OCI-LY7 (cell line): Measurements from ENCODE around the gene ZNF600. TPM values are rescaled to one million over a fixed set of nuclear protein-coding genes. Genes with fewer than 3 reads are reported as not detected.
"Not testable (repeated sequence)": the region's sequence is repeated elsewhere in the genome, so short reads cannot be mapped to it uniquely, and the experiment has no call there.

Experiments
- BruUV-seq: library from RNA; stranded (reverse); fragments of 400-500 nt; replicated peaks from 2 replicates; lab custom pipeline; 2021; lab: Mats Ljungman, UMichigan
- CTCF ChIA-PET: fragments of 300-600 bp; sonication (Branson Sonifier 250); formaldehyde crosslinking; loops from one replicate; lab custom pipeline; 2022; ENCODE audit warnings: antibody characterized with exemption; ENCODE audit not compliant: unreplicated experiment; lab: Charles Lee
- POLR2A ChIA-PET: fragments of 300-600 bp; sonication (Branson Sonifier 250); formaldehyde crosslinking; loops from one replicate; lab custom pipeline; 2022; ENCODE audit warnings: antibody characterized with exemption; lab: Charles Lee
- DNase-seq: peaks from one replicate; pipeline ENCODE4 v3.0.0-alpha.2; 2015; ENCODE audit warnings: low spot score
- H2AFZ ChIP-seq: fragments of 200-600 bp; sonication (generic), shearing (Covaris generic); 2 replicates; pipeline ENCODE4 v1.6.1; 2014; ENCODE audit warnings: mild to moderate bottlenecking, antibody characterized with exemption, low read length, moderate library complexity
- H3K27ac ChIP-seq: fragments of 200-600 bp; sonication (generic); 2 replicates; pipeline ENCODE4 v1.5.1; 2014; ENCODE audit warnings: mixed run types, low read depth, mild to moderate bottlenecking, moderate library complexity, low read length, inconsistent platforms; ENCODE audit not compliant: poor library complexity, severe bottlenecking
- H3K36me3 ChIP-seq: fragments of 200-600 bp; sonication (generic); 2 replicates; pipeline ENCODE4 v1.6.1; 2014; ENCODE audit warnings: mild to moderate bottlenecking, antibody characterized with exemption, low read length, moderate library complexity, mixed read lengths; ENCODE audit not compliant: insufficient read depth
- H3K4me1 ChIP-seq: fragments of 200-600 bp; sonication (generic); 2 replicates; pipeline ENCODE4 v1.5.1; 2014; ENCODE audit warnings: mild to moderate bottlenecking, low read length; ENCODE audit not compliant: insufficient read depth, poor library complexity, severe bottlenecking
- H3K4me2 ChIP-seq: fragments of 200-600 bp; sonication (generic); 2 replicates; pipeline ENCODE4 v1.6.1; 2014; ENCODE audit warnings: mild to moderate bottlenecking, low read length
- H3K4me3 ChIP-seq: fragments of 200-600 bp; sonication (generic); 2 replicates; pipeline ENCODE4 v1.5.1; 2014; ENCODE audit warnings: mild to moderate bottlenecking, low read depth, low read length; ENCODE audit not compliant: poor library complexity, severe bottlenecking
- H3K79me2 ChIP-seq: fragments of 200-600 bp; sonication (generic); 2 replicates; pipeline ENCODE4 v1.6.1; 2016; ENCODE audit warnings: low read depth, mild to moderate bottlenecking, low read length, moderate library complexity, mixed read lengths; ENCODE audit not compliant: insufficient read depth
- H3K9me2 ChIP-seq: fragments of 200-600 bp; sonication (generic); 2 replicates; pipeline ENCODE4 v1.6.1; 2016; ENCODE audit warnings: mild to moderate bottlenecking, low read length, mixed read lengths; ENCODE audit not compliant: insufficient read depth
- H3K9me3 ChIP-seq: fragments of 200-600 bp; sonication (generic); 2 replicates; pipeline ENCODE4 v1.6.1; 2014; ENCODE audit warnings: mild to moderate bottlenecking, mixed run types, low read length, mixed read lengths
- H4K20me1 ChIP-seq: fragments of 200-600 bp; sonication (generic); 2 replicates; pipeline ENCODE4 v1.6.1; 2014; ENCODE audit warnings: mild to moderate bottlenecking, antibody characterized with exemption, low read length, moderate library complexity, mixed read lengths; ENCODE audit not compliant: insufficient read depth
- EZH2phosphoT487 ChIP-seq: fragments of 200-600 bp; sonication (generic); IDR thresholded peaks from 2 replicates; pipeline ENCODE4 v1.6.1; 2018; ENCODE audit warnings: low read depth, borderline replicate concordance, mild to moderate bottlenecking, mixed run types, antibody characterized with exemption, low read length, moderate library complexity, mixed read lengths
- intact Hi-C: fragments of 100-400 bp; cut with micrococcal nuclease; formaldehyde crosslinking; loops from one replicate; pipeline ENCODE4 v1.10.0; 2022; ENCODE audit not compliant: unreplicated experiment
- total RNA-seq, 2 experiments: library from RNA; depleted of rRNA in 1 of 2; stranded (reverse); fragments of >200 nt in 1 of 2; shearing (Covaris generic) in 1 of 2; gene quantifications; 2 replicates each; pipeline ENCODE4 v1.2.3, GENCODE V29; 2014 to 2022
- TF ChIP-seq, protein P1 (sequence below): fragments of 200-600 bp; sonication (generic); conservative IDR thresholded peaks from 2 replicates; pipeline ENCODE4 v1.5.1; 2014; ENCODE audit warnings: mild to moderate bottlenecking, antibody characterized with exemption, low read length, moderate library complexity, mixed read lengths

ZNF600 gene
- total RNA-seq, 2 experiments from 2014 or later: 4.6 to 8.5 TPM

DNA sequence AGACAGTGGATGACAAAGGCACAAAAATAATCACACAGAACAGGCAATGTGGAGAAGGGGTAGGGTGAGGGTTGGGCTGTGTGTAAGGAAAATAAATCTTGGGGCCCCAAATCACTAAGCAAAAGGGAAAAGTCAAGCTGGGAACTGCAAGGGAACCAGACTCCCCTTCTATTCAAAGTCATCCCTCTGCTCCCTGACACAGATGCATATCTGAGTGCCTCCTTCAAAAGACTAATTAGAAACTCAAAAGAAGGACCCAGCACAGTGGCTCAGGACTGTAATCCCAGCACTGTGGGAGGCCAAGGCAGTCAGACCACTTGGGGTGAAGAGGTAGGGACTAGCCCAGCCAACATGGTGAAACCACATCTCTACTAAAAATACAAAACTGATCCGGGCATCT, 70.1 kb downstream of the ZNF600 start:
- Histone ChIP-seq H3K4me2 (no peak overlapping the region), H3K9me3 (no peaks in the 10 kb centered on the region), H3K4me1 (no peaks in the 10 kb centered on the region), H3K79me2 (no peaks in the 10 kb centered on the region), H3K4me3 (no peak overlapping the region), H3K36me3 (peaks cover 68% of the 10 kb centered on the region), H3K27ac (no peak overlapping the region), H2AFZ (no peak overlapping the region), H4K20me1 (no peaks in the 10 kb centered on the region), H3K9me2 (no peaks in the 10 kb centered on the region)
- ChIA-PET POLR2A (no interaction called here), CTCF (no interaction called here)
- no TSS peak for BruUV-seq
- no peak for DNase-seq
- intact Hi-C loops: no loop called here
- TF ChIP-seq EZH2phosphoT487: no peak
- TF ChIP-seq, protein P1, sequence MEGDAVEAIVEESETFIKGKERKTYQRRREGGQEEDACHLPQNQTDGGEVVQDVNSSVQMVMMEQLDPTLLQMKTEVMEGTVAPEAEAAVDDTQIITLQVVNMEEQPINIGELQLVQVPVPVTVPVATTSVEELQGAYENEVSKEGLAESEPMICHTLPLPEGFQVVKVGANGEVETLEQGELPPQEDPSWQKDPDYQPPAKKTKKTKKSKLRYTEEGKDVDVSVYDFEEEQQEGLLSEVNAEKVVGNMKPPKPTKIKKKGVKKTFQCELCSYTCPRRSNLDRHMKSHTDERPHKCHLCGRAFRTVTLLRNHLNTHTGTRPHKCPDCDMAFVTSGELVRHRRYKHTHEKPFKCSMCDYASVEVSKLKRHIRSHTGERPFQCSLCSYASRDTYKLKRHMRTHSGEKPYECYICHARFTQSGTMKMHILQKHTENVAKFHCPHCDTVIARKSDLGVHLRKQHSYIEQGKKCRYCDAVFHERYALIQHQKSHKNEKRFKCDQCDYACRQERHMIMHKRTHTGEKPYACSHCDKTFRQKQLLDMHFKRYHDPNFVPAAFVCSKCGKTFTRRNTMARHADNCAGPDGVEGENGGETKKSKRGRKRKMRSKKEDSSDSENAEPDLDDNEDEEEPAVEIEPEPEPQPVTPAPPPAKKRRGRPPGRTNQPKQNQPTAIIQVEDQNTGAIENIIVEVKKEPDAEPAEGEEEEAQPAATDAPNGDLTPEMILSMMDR: no peak

DNA sequence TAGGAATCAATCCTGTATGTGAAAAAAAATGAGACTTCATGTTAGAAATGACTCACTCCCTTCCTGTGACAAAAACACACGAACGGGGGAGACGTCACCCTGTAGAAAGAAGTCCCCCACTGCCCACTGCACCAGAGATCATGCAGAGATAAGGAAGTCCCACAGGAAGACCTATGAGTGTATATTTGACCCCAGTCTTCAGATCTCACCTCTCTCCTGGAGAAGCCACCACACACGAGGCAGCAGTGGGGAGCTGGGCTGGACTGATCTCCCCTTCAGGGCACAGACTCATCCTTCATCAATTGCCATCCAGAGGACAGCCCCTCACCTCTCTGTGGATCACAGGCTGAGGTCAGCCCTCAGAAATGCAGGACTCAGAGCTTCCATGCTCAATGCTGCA, 70.7 kb downstream of the ZNF600 start:
- BruUV-seq, DNase-seq: not testable (repeated sequence)

DNA sequence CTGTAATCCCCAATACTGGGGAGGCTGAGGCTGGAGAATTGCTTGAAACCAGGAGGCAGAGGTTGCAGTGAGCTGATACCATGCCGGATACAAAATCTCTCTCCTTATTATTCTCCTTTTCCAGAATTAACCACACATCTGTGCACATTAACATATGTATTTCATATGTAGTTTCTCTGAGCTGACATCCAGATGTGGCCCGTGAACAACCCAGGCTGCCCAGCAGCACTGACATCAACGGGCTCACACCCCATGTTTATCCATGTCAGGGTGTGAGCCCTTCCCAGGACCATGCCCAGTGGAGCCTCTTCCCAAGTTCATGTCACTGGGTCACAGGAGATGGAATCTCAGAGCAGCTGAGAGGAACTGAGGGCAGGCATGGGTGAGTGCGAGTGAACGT, 71.3 kb downstream of the ZNF600 start:
- H3K9me2 ChIP-seq, H2AFZ ChIP-seq, CTCF ChIA-PET, H3K4me3 ChIP-seq, H3K4me1 ChIP-seq, H3K4me2 ChIP-seq, POLR2A ChIA-PET, H3K27ac ChIP-seq, intact Hi-C loops, DNase-seq, H3K9me3 ChIP-seq, H4K20me1 ChIP-seq, H3K79me2 ChIP-seq, BruUV-seq: not testable (repeated sequence)
- peaks cover 67% of the 10 kb centered on the region for H3K36me3 ChIP-seq

More for the DNA sequence above, 70.7 kb downstream of the ZNF600 start:
- H3K4me1 ChIP-seq, H2AFZ ChIP-seq, POLR2A ChIA-PET, intact Hi-C loops, H4K20me1 ChIP-seq, H3K4me2 ChIP-seq, CTCF ChIA-PET, H3K4me3 ChIP-seq, H3K79me2 ChIP-seq, H3K9me3 ChIP-seq, H3K9me2 ChIP-seq, H3K27ac ChIP-seq: not testable (repeated sequence)
- H3K36me3 ChIP-seq: peaks cover 67% of the 10 kb centered on the region

Other genes with a start within 250 kb of the ZNF600 start
- 18.0 and 18.1 TPM in 2 replicates for gene ZNF701, start 216.5 kb downstream of the ZNF600 start, total RNA-seq (2014; rRNA removed; shearing (Covaris generic))
- gene ZNF701, start 216.5 kb downstream of the ZNF600 start, total RNA-seq (2022): 25.5 and 28.3 TPM in 2 replicates
- gene ZNF83, start 148.4 kb downstream of the ZNF600 start, total RNA-seq (2014; rRNA removed; shearing (Covaris generic)): 59.4 and 66.1 TPM in 2 replicates
- gene ZNF83, start 148.4 kb downstream of the ZNF600 start, total RNA-seq (2022): 47.2 and 66.8 TPM in 2 replicates
- 10.6 and 13.6 TPM in 2 replicates for gene ZNF611, start 51.7 kb downstream of the ZNF600 start, total RNA-seq (2014; rRNA removed; shearing (Covaris generic))
- 23.8 and 23.9 TPM in 2 replicates for gene ZNF611, start 51.7 kb downstream of the ZNF600 start, total RNA-seq (2022)
- gene ZNF28, start 34.8 kb upstream of the ZNF600 start, total RNA-seq (2014; rRNA removed; shearing (Covaris generic)): 17.9 and 21.1 TPM in 2 replicates
- gene ZNF28, start 34.8 kb upstream of the ZNF600 start, total RNA-seq (2022): 15.7 and 19.1 TPM in 2 replicates
- 19.7 and 27.0 TPM in 2 replicates for gene ZNF468, start 70.8 kb upstream of the ZNF600 start, total RNA-seq (2014; rRNA removed; shearing (Covaris generic))
- gene ZNF468, start 70.8 kb upstream of the ZNF600 start, total RNA-seq (2022): 21.3 and 23.0 TPM in 2 replicates
- gene ZNF320, start 110.8 kb upstream of the ZNF600 start, total RNA-seq (2014; rRNA removed; shearing (Covaris generic)): 8.0 and 13.5 TPM in 2 replicates
- gene ZNF320, start 110.8 kb upstream of the ZNF600 start, total RNA-seq (2022): 16.1 and 16.9 TPM in 2 replicates
- 7.4 and 8.5 TPM in 2 replicates for gene ZNF888, start 136.6 kb upstream of the ZNF600 start, total RNA-seq (2014; rRNA removed; shearing (Covaris generic))
- gene ZNF888, start 136.6 kb upstream of the ZNF600 start, total RNA-seq (2022): 9.0 and 11.3 TPM in 2 replicates
- 5.8 and 8.8 TPM in 2 replicates for gene ZNF816, start 176.1 kb upstream of the ZNF600 start, total RNA-seq (2014; rRNA removed; shearing (Covaris generic))
- gene ZNF816, start 176.1 kb upstream of the ZNF600 start, total RNA-seq (2022): 8.6 and 10.5 TPM in 2 replicates
- gene ERVV-1, start 227.1 kb upstream of the ZNF600 start, total RNA-seq (2014; rRNA removed; shearing (Covaris generic)): not detected in 2 replicates
- gene ERVV-1, start 227.1 kb upstream of the ZNF600 start, total RNA-seq (2022): not detected in 2 replicates